ENCODE data around the gene FCRL4. TPM values are rescaled to one million over a fixed set of nuclear protein-coding genes. Genes with fewer than 3 reads are reported as not detected.

The FCRL4 gene
- polyA plus RNA-seq, 1 donor (not counting 4 experiments of a cell fraction or from before 2014, with no cell fraction given) = not detected

GRCh38 chr1:157618190-157618589, 20.3 kb upstream of the FCRL4 start:
- Histone ChIP-seq H3K4me2 (ENCODE audit: control insufficient read depth, extremely low read depth, insufficient read depth, low read depth, low read length) (no peak overlapping the region), H2AFZ (ENCODE audit: control insufficient read depth, low read length) (no peak overlapping the region), H3K9me1 (ENCODE audit: control insufficient read depth, extremely low read depth, insufficient read depth, low read length) (no peaks in the 10 kb centered on the region), H3K27ac (ENCODE audit: control insufficient read depth, insufficient read depth, low read length) (no peak overlapping the region), H3K4me1 (ENCODE audit: control insufficient read depth, extremely low read depth, insufficient read depth, low read length) (no peaks in the 10 kb centered on the region), H3K4me3 (ENCODE audit: control insufficient read depth in 2 of 3, extremely low read depth in 1 of 3, insufficient read depth in 2 of 3, low read depth in 1 of 3, low read length in 3 of 3) (no peak overlapping the region), H3K36me3 (ENCODE audit: control insufficient read depth in 2 of 2, extremely low read depth in 1 of 2, insufficient read depth in 2 of 2, low read length in 2 of 2) (no peaks in the 10 kb centered on the region), H3K79me2 (ENCODE audit: control insufficient read depth, insufficient read depth, low read length) (no peaks in the 10 kb centered on the region), H3K9ac (ENCODE audit: control insufficient read depth, extremely low read depth, insufficient read depth, low read length) (no peak overlapping the region), H3K9me3 (ENCODE audit: control insufficient read depth, low read depth, low read length) (no peaks in the 10 kb centered on the region), H4K20me1 (ENCODE audit: control insufficient read depth, extremely low read depth, insufficient read depth, low read length) (no peaks in the 10 kb centered on the region), H3K27me3 (ENCODE audit: control insufficient read depth, extremely low read depth, insufficient read depth, low read length) (no peaks in the 10 kb centered on the region)
- no peak for FAIRE-seq
- no peak for DNase-seq (ENCODE audit: low read depth, low spot score)
- TF ChIP-seq, protein P1, sequence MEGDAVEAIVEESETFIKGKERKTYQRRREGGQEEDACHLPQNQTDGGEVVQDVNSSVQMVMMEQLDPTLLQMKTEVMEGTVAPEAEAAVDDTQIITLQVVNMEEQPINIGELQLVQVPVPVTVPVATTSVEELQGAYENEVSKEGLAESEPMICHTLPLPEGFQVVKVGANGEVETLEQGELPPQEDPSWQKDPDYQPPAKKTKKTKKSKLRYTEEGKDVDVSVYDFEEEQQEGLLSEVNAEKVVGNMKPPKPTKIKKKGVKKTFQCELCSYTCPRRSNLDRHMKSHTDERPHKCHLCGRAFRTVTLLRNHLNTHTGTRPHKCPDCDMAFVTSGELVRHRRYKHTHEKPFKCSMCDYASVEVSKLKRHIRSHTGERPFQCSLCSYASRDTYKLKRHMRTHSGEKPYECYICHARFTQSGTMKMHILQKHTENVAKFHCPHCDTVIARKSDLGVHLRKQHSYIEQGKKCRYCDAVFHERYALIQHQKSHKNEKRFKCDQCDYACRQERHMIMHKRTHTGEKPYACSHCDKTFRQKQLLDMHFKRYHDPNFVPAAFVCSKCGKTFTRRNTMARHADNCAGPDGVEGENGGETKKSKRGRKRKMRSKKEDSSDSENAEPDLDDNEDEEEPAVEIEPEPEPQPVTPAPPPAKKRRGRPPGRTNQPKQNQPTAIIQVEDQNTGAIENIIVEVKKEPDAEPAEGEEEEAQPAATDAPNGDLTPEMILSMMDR (optimal IDR thresholded peaks at IDR 0.05 in 1 of 3, IDR thresholded peaks at IDR 0.05 in 1 of 3, conservative IDR thresholded peaks at IDR 0.05 in 1 of 3; ENCODE audit: extremely low read depth in 1 of 3, insufficient read depth in 2 of 3, low read length in 3 of 3) = no peak
- TF ChIP-seq EZH2 (IDR thresholded peaks at IDR 0.05; ENCODE audit: low read length) = no peak
- dilution Hi-C loops (cut with MboI; ENCODE audit: extremely low pct_ligation_motif_present, low sequenced_read_pairs) = no loop called here

DNA sequence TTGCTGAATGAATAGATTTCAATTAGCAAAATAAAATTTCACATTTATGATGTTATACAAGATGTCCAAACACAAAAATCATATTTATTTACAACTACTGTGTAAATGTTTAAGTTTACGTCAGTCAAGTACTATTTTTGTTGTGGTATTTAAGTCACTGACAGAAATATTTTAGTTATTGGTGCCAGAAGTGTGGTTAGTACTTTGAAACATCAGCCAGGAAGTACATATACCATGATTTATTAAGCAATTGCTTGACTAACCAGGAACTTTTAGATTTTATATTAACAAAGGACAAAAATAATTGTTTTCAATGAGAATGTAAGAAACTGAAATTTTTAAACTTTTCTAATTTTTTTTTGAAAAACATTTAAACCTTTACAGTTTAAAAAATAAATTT, 2.4 kb upstream of the FCRL4 start:
- Histone ChIP-seq H3K4me3 (ENCODE audit: control insufficient read depth in 2 of 3, extremely low read depth in 1 of 3, insufficient read depth in 2 of 3, low read depth in 1 of 3, low read length in 3 of 3) (no peak overlapping the region), H3K4me1 (ENCODE audit: control insufficient read depth, extremely low read depth, insufficient read depth, low read length) (no peaks in the 10 kb centered on the region), H2AFZ (ENCODE audit: control insufficient read depth, low read length) (no peak overlapping the region), H3K9ac (ENCODE audit: control insufficient read depth, extremely low read depth, insufficient read depth, low read length) (no peak overlapping the region), H3K27ac (ENCODE audit: control insufficient read depth, insufficient read depth, low read length) (no peak overlapping the region), H3K36me3 (ENCODE audit: control insufficient read depth in 2 of 2, extremely low read depth in 1 of 2, insufficient read depth in 2 of 2, low read length in 2 of 2) (no peaks in the 10 kb centered on the region), H4K20me1 (ENCODE audit: control insufficient read depth, extremely low read depth, insufficient read depth, low read length) (no peaks in the 10 kb centered on the region), H3K9me3 (ENCODE audit: control insufficient read depth, low read depth, low read length) (no peaks in the 10 kb centered on the region), H3K4me2 (ENCODE audit: control insufficient read depth, extremely low read depth, insufficient read depth, low read depth, low read length) (no peak overlapping the region), H3K27me3 (ENCODE audit: control insufficient read depth, extremely low read depth, insufficient read depth, low read length) (no peaks in the 10 kb centered on the region), H3K79me2 (ENCODE audit: control insufficient read depth, insufficient read depth, low read length) (no peaks in the 10 kb centered on the region), H3K9me1 (ENCODE audit: control insufficient read depth, extremely low read depth, insufficient read depth, low read length) (no peaks in the 10 kb centered on the region)
- dilution Hi-C loops (cut with MboI; ENCODE audit: extremely low pct_ligation_motif_present, low sequenced_read_pairs) = no loop called here
- TF ChIP-seq, protein P1 (optimal IDR thresholded peaks at IDR 0.05 in 1 of 3, IDR thresholded peaks at IDR 0.05 in 1 of 3, conservative IDR thresholded peaks at IDR 0.05 in 1 of 3; ENCODE audit: extremely low read depth in 1 of 3, insufficient read depth in 2 of 3, low read length in 3 of 3) = no peak
- TF ChIP-seq EZH2 (IDR thresholded peaks at IDR 0.05; ENCODE audit: low read length) = no peak
- DNase-seq (ENCODE audit: low read depth, low spot score) (no peak), FAIRE-seq (no peak)

All from keratinocyte (primary cell).